VCaP (cell line): ENCODE measurements around the gene LRP1.

Experiments used
- H3K27ac ChIP-seq: fragments of 450-650 bp; 2 replicates; pipeline ENCODE4 v1.5.1; 2017
- CTCF ChIP-seq: fragments of 450-650 bp; conservative IDR thresholded peaks from 2 replicates; pipeline ENCODE4 v1.5.1; 2017; ENCODE audit warnings: mild to moderate bottlenecking, moderate library complexity

Gene LRP1

GRCh38 chr12:57143454-57143853 lies 15.2 kb downstream of the LRP1 start:
- no peak for TF ChIP-seq CTCF
- no peak overlapping the region for H3K27ac ChIP-seq

- H3K27ac ChIP-seq = no peak overlapping the region
- TF ChIP-seq CTCF = no peak
These were observed 17.3 kb downstream of the LRP1 start for GRCh38 chr12:57145460-57146059.

- no peak overlapping the region for H3K27ac ChIP-seq
- no peak for TF ChIP-seq CTCF
These were observed 17.8 kb downstream of the LRP1 start for GRCh38 chr12:57146092-57146491.

- TF ChIP-seq CTCF = no peak
- no peak within 1 kb of the TSS for H3K27ac ChIP-seq
These were observed 19.0 kb downstream of the LRP1 start, which contains the start of gene LRP1-AS for GRCh38 chr12:57146961-57147944. Gene LRP1-AS, minus strand, starts transcription at chr12:57147619.

- TF ChIP-seq CTCF = no peak
- H3K27ac ChIP-seq = no peak overlapping the region
These were observed 20.4 kb downstream of the LRP1 start for GRCh38 chr12:57148469-57149244.

GRCh38 chr12:57149245-57149900 lies 21.1 kb downstream of the LRP1 start:
- H3K27ac ChIP-seq = no peak overlapping the region
- no peak for TF ChIP-seq CTCF
